Ascending aorta (tissue), 2 donors: ENCODE measurements around the gene CORO2A. TPM values are rescaled to one million over a fixed set of nuclear protein-coding genes. Genes with fewer than 3 reads are reported as not detected.

ENCODE experiments used
- DNase-seq, 2 donors: peaks; one replicate each; pipeline ENCODE4 v3.0.0-alpha.2; 2019; ENCODE audit warnings: low spot score in 2 of 2
- H3K27ac ChIP-seq, 2 donors: fragments of 200-600 bp; sonication (generic); one replicate each; pipeline ENCODE4 v1.5.1; 2016 to 2017; ENCODE audit warnings: mild to moderate bottlenecking in 1 of 2
- H3K27me3 ChIP-seq: fragments of 200-600 bp; sonication (generic); one replicate; pipeline ENCODE4 v1.5.1; 2017
- H3K36me3 ChIP-seq, 2 donors: fragments of 200-600 bp; sonication (generic); one replicate each; pipeline ENCODE4 v1.5.1; 2016
- H3K4me1 ChIP-seq, 2 donors: fragments of 200-600 bp; sonication (generic); one replicate each; pipeline ENCODE4 v1.5.1; 2016 to 2017; ENCODE audit warnings: mild to moderate bottlenecking in 1 of 2
- H3K4me3 ChIP-seq, 2 donors: fragments of 200-600 bp; sonication (generic); one replicate each; pipeline ENCODE4 v1.5.1; 2016 to 2017; ENCODE audit warnings: mild to moderate bottlenecking in 1 of 2
- H3K9me3 ChIP-seq, 2 donors: fragments of 200-600 bp; sonication (generic); one replicate each; pipeline ENCODE4 v1.5.1; 2016
- intact Hi-C: fragments of 100-400 bp; cut with DNase I; formaldehyde crosslinking; loops from one replicate; pipeline ENCODE4 v1.15.1; 2023
- total RNA-seq: library from RNA; depleted of rRNA; stranded (reverse); fragments of >200 nt; gene quantifications from one replicate; pipeline ENCODE4 v1.1.0, GENCODE V29; 2016
- TF ChIP-seq, protein P1 (sequence below), 3 experiments: fragments of 200-600 bp in 2 of 3; fragments of 450-650 bp in 1 of 3; sonication (generic) in 2 of 3; IDR thresholded peaks; one replicate each; pipeline ENCODE4 v1.5.1; 2016 to 2019; ENCODE audit warnings: antibody characterized with exemption in 3 of 3, mild to moderate bottlenecking in 1 of 3, moderate library complexity in 1 of 3

The CORO2A gene
- total RNA-seq, 1 donor from 2014 or later = 9.0 TPM

DNA sequence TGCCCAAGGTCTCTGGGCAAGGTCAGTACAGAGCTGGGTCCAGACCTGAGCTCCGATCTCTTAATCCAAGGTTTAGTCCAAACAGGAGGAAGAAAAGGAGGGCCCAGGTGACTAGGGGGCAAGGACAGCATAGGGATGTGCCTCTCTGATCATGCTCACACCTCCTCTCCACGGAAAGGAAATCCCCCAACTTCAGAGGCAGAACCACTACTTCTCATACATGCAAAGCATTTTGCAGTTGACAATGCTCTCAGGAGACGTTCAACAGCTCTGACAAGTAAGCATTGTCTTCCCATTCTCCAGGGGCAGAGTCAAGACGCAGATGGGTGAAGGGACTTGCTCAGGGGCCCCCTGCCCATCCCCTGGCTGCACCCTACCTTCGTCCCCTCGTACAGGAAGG, 8.7 kb upstream of the CORO2A start:
- TF ChIP-seq, protein P1, sequence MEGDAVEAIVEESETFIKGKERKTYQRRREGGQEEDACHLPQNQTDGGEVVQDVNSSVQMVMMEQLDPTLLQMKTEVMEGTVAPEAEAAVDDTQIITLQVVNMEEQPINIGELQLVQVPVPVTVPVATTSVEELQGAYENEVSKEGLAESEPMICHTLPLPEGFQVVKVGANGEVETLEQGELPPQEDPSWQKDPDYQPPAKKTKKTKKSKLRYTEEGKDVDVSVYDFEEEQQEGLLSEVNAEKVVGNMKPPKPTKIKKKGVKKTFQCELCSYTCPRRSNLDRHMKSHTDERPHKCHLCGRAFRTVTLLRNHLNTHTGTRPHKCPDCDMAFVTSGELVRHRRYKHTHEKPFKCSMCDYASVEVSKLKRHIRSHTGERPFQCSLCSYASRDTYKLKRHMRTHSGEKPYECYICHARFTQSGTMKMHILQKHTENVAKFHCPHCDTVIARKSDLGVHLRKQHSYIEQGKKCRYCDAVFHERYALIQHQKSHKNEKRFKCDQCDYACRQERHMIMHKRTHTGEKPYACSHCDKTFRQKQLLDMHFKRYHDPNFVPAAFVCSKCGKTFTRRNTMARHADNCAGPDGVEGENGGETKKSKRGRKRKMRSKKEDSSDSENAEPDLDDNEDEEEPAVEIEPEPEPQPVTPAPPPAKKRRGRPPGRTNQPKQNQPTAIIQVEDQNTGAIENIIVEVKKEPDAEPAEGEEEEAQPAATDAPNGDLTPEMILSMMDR (IDR thresholded peaks at IDR 0.05) = no peak
- Histone ChIP-seq H3K27ac (no peak overlapping the region), H3K27me3 (no peaks in the 10 kb centered on the region), H3K36me3 (peaks cover 8 to 15% of the 10 kb centered on the region in 2 donors), H3K4me1 (no peaks in the 10 kb centered on the region), H3K9me3 (no peaks in the 10 kb centered on the region), H3K4me3 (no peak overlapping the region)
- intact Hi-C loops = no loop called here
- no peak for DNase-seq

DNA sequence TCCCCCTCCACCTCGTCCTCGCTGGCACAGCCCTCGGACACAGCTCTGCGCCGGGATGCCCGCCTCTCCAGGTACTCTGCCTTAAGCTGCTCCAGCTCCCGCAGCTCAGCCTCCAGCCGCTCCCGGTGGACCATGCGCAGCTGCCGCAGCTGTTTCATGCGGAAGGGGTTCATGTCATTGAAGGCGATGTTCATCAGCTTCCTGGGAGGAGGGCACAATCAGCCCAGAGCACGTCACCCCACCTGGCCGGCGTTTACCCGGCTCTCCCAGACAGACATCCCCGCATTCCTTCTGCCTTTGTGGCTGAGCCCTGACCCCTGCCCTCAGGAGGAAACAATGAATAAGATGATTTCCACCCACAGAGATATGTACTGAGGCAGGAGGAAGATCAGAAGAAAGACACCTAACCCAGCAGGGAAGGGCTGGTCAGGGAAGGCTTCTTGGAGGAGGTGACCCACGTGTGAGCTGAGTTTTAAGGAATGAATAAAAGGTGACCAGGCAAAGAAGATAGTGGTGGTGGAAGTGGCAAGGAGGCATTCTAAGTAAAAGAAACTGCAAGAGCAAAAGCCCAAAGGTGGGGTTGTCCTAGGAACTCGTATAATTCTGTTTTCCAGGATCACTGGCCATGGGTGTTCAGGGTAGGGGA, 7.1 kb upstream of the CORO2A start:
- intact Hi-C loops = no loop called here

DNA sequence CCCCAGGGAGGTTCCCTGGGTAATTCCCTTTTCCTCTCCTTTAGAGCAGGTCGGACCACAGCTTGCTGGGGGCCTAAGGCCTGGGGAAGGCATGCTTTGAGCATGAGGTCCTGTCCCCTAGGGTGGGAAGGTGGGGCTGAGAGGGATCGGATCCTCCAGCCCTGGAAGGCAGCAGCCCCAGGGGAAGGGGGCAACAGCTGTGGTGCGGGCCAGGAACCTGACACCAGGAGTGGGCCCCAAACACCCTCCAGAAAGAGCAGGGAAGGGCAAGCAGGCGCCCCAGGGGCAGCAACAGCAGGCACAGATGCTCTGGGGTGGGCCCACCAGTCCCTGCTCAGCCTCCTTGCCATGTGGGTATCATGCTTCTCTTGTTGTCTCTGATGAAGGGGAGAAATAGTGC, 3.2 kb upstream of the CORO2A start:
- intact Hi-C loops = no loop called here
- H3K27me3 ChIP-seq = no peaks in the 10 kb centered on the region
- H3K27ac ChIP-seq = no peak overlapping the region
- no peaks in the 10 kb centered on the region for H3K9me3 ChIP-seq
- TF ChIP-seq, protein P1 (IDR thresholded peaks at IDR 0.05) = no peak
- H3K36me3 ChIP-seq = peaks cover 8 to 12% of the 10 kb centered on the region in 2 donors
- no peak for DNase-seq
- no peak overlapping the region for H3K4me3 ChIP-seq
- no peaks in the 10 kb centered on the region for H3K4me1 ChIP-seq

More for the DNA sequence above, 7.1 kb upstream of the CORO2A start:
- no peak for DNase-seq
- no peaks in the 10 kb centered on the region for H3K27me3 ChIP-seq
- no peaks in the 10 kb centered on the region for H3K9me3 ChIP-seq
- H3K4me3 ChIP-seq = no peak overlapping the region
- H3K36me3 ChIP-seq = peaks cover 8 to 15% of the 10 kb centered on the region in 2 donors
- TF ChIP-seq, protein P1 (IDR thresholded peaks at IDR 0.05) = no peak
- no peak overlapping the region for H3K27ac ChIP-seq
- H3K4me1 ChIP-seq = no peaks in the 10 kb centered on the region

DNA sequence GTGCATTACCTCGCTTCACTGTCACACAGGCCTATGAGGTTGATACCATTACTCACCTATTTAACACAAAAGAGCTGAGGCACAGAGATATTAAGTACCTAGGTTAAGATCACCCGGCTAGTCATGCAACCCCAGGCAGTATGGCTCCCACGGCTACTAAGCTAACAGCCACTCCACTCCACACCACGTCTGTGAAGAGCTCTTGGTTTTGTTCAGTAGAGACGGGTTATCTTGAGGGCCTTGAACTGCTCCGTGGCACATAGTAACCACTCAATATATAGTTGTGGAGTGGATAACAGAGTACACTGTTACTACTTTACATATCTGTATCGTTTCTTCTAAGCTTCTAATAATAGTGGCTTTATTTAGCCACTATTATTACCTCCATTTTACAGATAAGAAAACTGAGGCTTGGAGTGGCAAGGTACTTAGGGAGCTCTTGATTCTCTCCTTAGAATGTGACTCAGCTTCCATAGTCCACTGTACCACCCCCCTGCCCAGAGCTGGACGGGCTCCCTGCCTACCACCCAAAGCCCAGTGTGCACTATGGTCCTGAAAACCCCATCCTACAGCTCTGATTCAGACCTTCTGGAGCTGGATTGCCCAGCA, 1.0 kb upstream of the CORO2A start:
- peak overlapping the region; percentile 73 to 83 for H3K4me3 ChIP-seq
- H3K27ac ChIP-seq = peak overlapping the region; percentile 18 to 61

DNA sequence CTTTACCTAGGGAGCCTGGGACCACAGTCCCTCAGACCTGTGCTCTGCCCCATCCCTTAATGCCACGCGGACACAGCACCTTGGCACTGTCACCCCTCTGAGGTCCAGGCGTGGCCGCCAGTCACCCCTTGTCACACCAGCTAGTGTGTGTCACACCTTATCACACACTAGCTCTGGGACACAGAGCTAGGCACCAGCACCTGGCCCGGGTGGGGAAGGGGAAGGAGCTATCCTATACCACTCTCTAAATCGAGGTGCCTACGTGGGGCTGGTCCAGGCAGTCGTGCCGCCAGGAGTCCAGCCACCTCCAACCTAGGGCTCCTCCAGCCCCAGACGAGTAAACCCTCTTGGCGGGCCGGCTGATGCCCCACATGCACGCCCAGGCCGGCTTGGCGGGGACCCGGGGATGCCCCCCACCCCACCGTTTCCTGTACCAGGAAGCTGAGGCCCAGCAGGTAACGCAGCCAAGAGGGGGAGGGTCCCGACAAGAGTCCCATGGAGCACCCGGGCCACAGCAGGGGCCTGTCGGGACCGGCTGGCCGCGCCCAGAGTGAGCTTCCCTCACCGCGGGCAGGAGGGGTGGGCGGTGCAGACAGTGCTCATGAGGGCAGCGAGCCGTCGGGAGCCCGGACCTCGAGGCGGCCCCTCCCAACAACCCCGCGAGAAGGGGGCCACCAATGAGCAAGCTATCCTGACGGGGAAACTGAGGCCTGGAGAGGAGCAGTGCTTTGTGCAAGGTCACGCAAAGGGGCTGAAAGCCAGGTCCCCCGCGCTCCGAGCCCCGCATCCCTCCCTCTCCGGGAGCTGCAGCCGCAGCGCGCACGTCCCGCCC, 550 bp downstream of the CORO2A start:
- H3K9me3 ChIP-seq = no peaks in the 10 kb centered on the region
- no peaks in the 10 kb centered on the region for H3K4me1 ChIP-seq
- no peaks in the 10 kb centered on the region for H3K27me3 ChIP-seq
- no peaks in the 10 kb centered on the region for H3K36me3 ChIP-seq
- intact Hi-C loops = loop anchor here (2.0 kb wide), 3 partner anchors 63 to 269 kb away; partner anchors contain the start of genes NANS, TBC1D2 and TRMO
- DNase-seq = no peak
- peak overlapping the region; percentile 73 to 83 for H3K4me3 ChIP-seq
- H3K27ac ChIP-seq = peak overlapping the region in 1 of 2 donors; percentile 17
- TF ChIP-seq, protein P1 (IDR thresholded peaks at IDR 0.05) = no peak

More for the DNA sequence above, 1.0 kb upstream of the CORO2A start:
- Histone ChIP-seq H3K36me3 (no peaks in the 10 kb centered on the region), H3K9me3 (no peaks in the 10 kb centered on the region), H3K4me1 (no peaks in the 10 kb centered on the region), H3K27me3 (no peaks in the 10 kb centered on the region)
- TF ChIP-seq, protein P1 (IDR thresholded peaks at IDR 0.05) = no peak
- intact Hi-C loops = loop anchor here (2.0 kb wide), 3 partner anchors 61 to 271 kb away; partner anchors contain the start of genes NANS, TBC1D2 and TRMO
- no peak for DNase-seq
